HG03025 (cell line): ENCODE data around the gene HDAC7.

Source experiments
- ATAC-seq: cut with Tn5 transposase; IDR thresholded peaks from one replicate; pipeline ENCODE4 v1.9.1; 2021; ENCODE audit warnings: mild to moderate bottlenecking, moderate library complexity; ENCODE audit not compliant: unreplicated experiment, low FRiP score

Gene HDAC7

GRCh38 chr12:47783821-47784819 lies 35.6 kb downstream of the HDAC7 start:
- ATAC-seq: no peak

DNA sequence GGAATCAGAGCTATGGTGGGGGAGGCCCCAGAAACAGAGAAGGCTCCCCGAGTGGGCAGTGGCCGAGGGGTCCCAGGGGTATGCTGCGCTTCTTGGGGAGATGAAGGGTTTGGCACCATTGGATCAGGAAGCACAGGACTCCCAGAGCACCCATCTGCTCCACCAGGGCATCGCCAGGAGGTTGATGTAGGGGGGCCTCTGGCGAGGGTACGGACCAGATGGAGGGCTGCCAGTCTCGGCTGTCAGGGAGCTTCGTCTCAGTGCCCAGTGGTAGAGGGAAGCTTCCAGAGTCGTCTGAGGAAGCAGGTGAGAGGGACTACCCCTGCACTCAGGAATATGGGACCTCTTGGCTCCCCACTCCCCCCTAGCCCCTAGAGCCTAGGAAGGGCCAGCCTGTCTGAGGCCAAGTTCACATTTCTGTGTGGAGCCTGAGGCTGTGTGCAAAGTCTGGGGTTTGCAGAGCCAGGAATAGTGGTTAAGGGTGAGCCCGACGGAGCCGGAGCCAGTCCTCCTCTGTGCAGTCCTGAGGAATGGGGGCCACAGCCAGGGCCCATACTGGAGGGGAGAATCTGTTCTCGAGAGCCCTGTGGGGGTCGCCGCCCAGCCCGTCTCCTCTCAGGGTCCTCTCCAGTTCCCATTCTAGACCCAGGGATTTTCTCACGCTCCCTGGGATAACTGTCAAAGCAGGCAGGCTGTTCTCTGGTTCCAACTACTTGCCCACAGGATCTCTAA lies 36.5 kb downstream of the HDAC7 start:
- no peak for ATAC-seq

DNA sequence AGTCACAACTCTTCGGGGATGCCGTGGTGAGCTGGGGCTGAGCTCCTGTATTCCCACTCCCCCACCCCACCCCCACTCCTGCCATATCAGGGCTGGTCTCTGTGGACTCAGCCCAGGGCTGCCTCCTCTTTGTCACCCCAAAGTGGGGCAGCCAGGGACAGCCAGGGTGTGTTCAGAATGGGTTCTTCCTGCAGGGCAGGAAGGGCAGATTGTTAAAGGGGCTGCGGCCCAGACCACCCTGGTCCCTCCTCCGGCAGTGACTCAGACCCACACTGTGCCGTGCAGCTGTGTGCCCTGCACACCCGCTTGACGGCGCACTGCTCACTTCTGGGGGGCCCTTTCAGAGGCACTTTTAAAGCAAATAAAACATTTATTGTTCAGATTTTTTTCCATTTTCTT lies 37.3 kb downstream of the HDAC7 start:
- no peak for ATAC-seq

- no peak for ATAC-seq
These were observed 38.0 kb downstream of the HDAC7 start for GRCh38 chr12:47781479-47782371.

GRCh38 chr12:47779943-47780504 lies 39.7 kb downstream of the HDAC7 start:
- no peak for ATAC-seq

DNA sequence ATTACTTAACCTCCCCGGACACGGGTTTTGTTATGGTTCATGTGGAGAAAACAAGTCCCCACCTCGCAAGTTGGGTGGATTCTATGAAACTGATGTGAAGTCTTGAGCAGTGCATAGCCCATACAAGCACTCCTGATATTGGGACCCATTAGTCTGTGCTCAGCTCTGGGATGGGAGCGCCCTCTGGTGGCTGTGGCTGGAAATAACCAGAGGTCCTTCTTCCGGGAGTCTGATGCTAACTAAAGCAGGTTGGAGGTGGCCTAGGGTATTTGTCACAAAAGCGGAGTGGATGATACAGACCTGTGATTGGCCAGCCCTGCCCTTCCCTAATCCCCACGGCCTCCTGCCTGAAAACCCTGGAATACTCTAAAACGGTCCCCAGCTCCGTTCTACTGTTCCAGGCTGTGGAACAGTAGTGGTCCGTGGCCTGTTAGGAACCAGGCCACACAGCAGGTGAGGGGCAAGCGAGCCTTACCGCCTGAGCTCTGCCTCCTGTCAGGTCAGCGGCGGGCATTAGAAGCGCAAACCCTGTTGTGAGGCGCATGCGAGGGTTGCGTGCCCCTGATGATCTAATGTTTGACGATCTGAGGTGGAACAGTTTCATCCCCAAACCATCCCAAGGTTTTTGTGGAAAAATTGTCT lies 40.3 kb downstream of the HDAC7 start:
- ATAC-seq: peak; percentile 85

DNA sequence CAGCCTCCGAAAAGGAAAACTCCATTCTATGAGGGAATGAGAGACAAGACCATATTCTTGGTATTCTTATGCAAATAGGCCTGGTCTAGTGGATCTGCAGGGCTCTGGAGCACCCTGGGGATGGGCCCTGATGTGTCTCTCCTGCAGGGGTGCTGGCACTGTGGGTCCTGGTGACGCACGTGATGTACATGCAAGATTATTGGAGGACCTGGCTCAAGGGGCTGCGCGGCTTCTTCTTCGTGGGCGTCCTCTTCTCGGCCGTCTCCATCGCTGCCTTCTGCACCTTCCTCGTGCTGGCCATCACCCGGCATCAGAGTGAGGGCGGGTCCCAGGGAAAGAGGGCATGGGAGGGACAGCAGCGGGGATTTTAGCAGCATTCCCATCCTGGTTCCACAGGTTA lies 40.8 kb downstream of the HDAC7 start:
- no peak for ATAC-seq

- ATAC-seq: no peak
These were observed 41.8 kb downstream of the HDAC7 start for GRCh38 chr12:47777741-47778558.

- ATAC-seq: no peak
These were observed 42.6 kb downstream of the HDAC7 start for GRCh38 chr12:47777151-47777550.

DNA sequence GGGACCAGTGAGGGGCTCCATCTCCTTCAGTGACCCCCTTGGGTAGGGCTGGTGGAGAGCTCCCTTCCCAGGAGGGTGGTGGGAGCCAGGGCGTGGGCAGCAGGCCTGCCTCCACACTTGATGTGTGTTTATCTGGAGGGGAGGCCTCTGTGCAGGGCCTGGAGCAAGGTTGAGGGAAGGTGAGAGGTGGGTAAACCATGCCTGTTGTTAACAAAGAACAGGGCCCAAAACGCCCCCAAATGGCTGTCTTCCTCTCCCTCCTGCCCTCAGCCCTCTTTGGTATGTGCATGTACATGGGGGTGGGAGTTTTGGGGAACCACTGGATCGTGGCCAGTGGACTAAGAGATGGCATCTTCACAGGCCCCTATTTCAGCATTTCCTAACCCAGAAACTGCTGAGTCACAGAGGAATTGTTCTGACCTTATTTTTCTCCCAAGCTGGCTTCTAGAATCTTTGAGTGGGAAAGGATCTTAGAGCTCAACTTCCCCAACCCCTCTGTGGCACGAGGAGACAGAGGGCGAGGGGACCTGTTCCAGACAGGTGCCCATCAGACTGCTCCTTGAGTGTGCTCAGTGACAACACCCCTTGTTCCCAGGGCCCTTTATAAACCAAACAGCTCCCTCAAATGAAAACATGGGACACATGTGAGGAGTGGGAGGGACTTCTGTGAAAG lies 43.1 kb downstream of the HDAC7 start:
- no peak for ATAC-seq

- ATAC-seq: no peak
These were observed 44.4 kb downstream of the HDAC7 start for GRCh38 chr12:47775100-47775911.

GRCh38 chr12:47774663-47775062 lies 45.0 kb downstream of the HDAC7 start:
- ATAC-seq: no peak

DNA sequence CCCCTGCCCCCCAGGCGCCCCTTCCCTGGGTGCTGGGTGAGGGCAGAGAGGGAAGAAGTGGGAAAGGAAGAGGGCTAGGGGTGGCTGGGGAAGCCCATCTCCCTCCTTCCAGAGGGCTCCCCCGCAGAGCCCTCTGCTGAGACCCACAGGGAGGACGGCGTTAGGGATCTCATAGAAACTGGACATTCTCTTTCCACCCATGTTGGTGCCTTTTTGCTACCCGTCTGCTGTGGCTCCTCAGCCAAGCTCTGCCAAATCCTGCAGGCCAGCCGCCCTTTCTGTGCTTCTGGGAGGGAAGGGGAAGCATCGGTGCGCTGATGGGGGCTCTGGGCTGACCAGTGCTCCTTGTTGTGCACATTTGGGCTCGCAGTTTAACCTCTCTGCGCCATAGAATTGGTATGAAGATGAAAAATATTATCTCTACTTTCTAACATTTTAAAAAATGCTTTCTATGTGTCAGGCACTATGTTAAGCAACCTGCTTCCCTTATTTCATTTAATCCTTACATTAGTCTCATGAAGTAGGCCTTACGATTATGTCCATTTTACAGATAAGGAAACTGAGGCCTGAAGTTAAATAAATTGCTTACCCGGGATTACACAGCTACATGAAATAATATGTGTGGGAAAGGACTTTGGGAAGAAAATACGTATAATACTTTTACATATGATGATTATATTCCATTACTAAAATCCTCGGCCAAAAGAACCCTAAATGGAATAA lies 45.7 kb downstream of the HDAC7 start:
- no peak for ATAC-seq

DNA sequence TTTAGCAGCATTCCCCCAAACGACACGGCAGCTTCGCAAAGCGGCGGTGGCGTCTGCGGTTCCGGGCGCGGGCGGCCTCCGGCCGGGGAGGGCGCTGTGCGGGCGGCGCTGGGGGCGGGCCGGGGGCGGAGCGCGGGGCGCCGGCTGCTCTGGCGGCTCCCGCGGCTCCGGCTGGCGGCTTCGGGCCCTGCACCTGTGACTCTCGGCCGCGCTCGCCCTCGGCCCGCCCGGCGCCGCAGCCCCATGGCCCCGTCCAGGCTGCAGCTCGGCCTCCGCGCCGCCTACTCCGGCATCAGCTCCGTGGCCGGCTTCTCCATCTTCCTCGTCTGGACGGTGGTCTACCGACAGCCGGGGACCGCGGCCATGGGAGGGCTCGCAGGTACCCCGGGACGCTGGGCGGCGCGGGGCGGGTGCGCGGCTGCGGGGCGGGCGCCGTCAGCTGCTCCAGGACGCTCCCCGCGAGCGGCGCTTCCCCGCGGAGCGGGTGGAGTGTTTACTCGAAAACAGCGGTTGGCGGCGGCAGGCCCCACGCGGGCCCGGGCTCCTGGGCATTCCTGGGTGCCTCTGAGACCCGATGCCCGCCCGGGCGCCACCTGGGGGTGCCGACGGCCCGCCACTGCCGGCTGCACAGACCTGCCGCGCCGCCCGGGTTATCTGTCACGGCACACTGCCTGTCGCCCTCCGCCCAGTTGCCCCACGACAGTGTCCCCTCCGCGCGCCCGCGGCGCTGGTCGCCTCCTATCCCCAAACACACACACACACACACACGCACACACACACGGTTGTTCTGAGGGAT lies 46.4 kb downstream of the HDAC7 start, which contains the start of gene SLC48A1:
Gene SLC48A1, plus strand, starts transcription at position 177 of the 796 bp plus-strand sequence. Its CDS starts 67 bp downstream, at position 244.
- peak; percentile 73 for ATAC-seq

- no peak for ATAC-seq
These were observed 47.0 kb downstream of the HDAC7 start for GRCh38 chr12:47772738-47773061.

- no peak for ATAC-seq
These were observed 47.5 kb downstream of the HDAC7 start for GRCh38 chr12:47772094-47772660.
